HAP-1 (cell line): ENCODE measurements around the gene PLD2.
"Not testable (repeated sequence)": the region's sequence is repeated elsewhere in the genome, so short reads cannot be mapped to it uniquely, and the experiment has no call there.

Source experiments
- DNase-seq, 2 experiments: peaks; one replicate each; pipeline ENCODE4 v3.0.0-alpha.2; 2016 to 2020; ENCODE audit warnings: low spot score in 2 of 2
- H3K27me3 ChIP-seq: fragments of 250-450 bp; sonication (Bioruptor Pico); 2 replicates; pipeline ENCODE4 v1.5.1; 2020; ENCODE audit warnings: low read depth, mild to moderate bottlenecking, moderate library complexity
- H3K36me3 ChIP-seq: fragments of 250-450 bp; sonication (Bioruptor Pico); replicated peaks from 2 replicates; pipeline ENCODE4 v1.5.1; 2020; ENCODE audit warnings: mild to moderate bottlenecking
- H3K4me1 ChIP-seq: fragments of 250-450 bp; sonication (Bioruptor Pico); 2 replicates; pipeline ENCODE4 v1.5.1; 2020; ENCODE audit warnings: mild to moderate bottlenecking
- H3K4me3 ChIP-seq: fragments of 250-450 bp; sonication (Bioruptor Pico); 2 replicates; pipeline ENCODE4 v1.5.1; 2020; ENCODE audit warnings: mild to moderate bottlenecking, moderate library complexity
- H3K9me3 ChIP-seq: fragments of 250-450 bp; sonication (Bioruptor Pico); 2 replicates; pipeline ENCODE4 v1.5.1; 2020; ENCODE audit warnings: mild to moderate bottlenecking, moderate library complexity
- in situ Hi-C: fragments of 300-500 bp; cut with MboI; formaldehyde crosslinking; loops from 3 replicates; pipeline ENCODE4 v1.14.3; 2020; ENCODE audit warnings: low sequenced_read_pairs, inconsistent platforms, mixed read lengths

PLD2 gene

GRCh38 chr17:4859816-4860625 lies 53.1 kb downstream of the PLD2 start:
- H3K36me3 ChIP-seq: no peaks in the 10 kb centered on the region
- no peaks in the 10 kb centered on the region for H3K9me3 ChIP-seq
- H3K4me1 ChIP-seq: peaks cover 3% of the 10 kb centered on the region; the same call in 1 of the 2 replicates
- H3K27me3 ChIP-seq: no peaks in the 10 kb centered on the region
- no peak overlapping the region for H3K4me3 ChIP-seq
- in situ Hi-C loops: no loop called here
- DNase-seq: no peak

- Histone ChIP-seq H3K4me1 (peaks cover 3% of the 10 kb centered on the region; the same call in 1 of the 2 replicates), H3K36me3 (no peaks in the 10 kb centered on the region), H3K27me3 (no peaks in the 10 kb centered on the region), H3K9me3 (no peaks in the 10 kb centered on the region), H3K4me3 (no peak overlapping the region)
- in situ Hi-C loops: no loop called here
- DNase-seq: no peak
Observed at GRCh38 chr17:4860651-4861050, 53.7 kb downstream of the PLD2 start.

GRCh38 chr17:4861052-4861451 lies 54.1 kb downstream of the PLD2 start:
- no peak for DNase-seq

GRCh38 chr17:4862720-4863119 lies 55.8 kb downstream of the PLD2 start:
- no peaks in the 10 kb centered on the region for H3K36me3 ChIP-seq
- in situ Hi-C loops: no loop called here
- H3K4me3 ChIP-seq: no peak overlapping the region
- no peak for DNase-seq
- no peaks in the 10 kb centered on the region for H3K27me3 ChIP-seq
- no peaks in the 10 kb centered on the region for H3K9me3 ChIP-seq
- H3K4me1 ChIP-seq: peaks cover 3% of the 10 kb centered on the region; the same call in 1 of the 2 replicates

More at GRCh38 chr17:4861052-4861451, 54.1 kb downstream of the PLD2 start:
- Histone ChIP-seq H3K27me3 (no peaks in the 10 kb centered on the region), H3K36me3 (no peaks in the 10 kb centered on the region), H3K4me1 (peaks cover 3% of the 10 kb centered on the region; the same call in 1 of the 2 replicates), H3K9me3 (no peaks in the 10 kb centered on the region), H3K4me3 (no peak overlapping the region)
- in situ Hi-C loops: no loop called here

GRCh38 chr17:4863321-4863720 lies 56.4 kb downstream of the PLD2 start:
- H3K4me3 ChIP-seq: no peak overlapping the region
- no peaks in the 10 kb centered on the region for H3K36me3 ChIP-seq
- H3K9me3 ChIP-seq: no peaks in the 10 kb centered on the region
- H3K27me3 ChIP-seq: no peaks in the 10 kb centered on the region
- DNase-seq: no peak
- in situ Hi-C loops: no loop called here
- H3K4me1 ChIP-seq: no peaks in the 10 kb centered on the region

- H3K36me3 ChIP-seq, H3K9me3 ChIP-seq, in situ Hi-C loops, H3K4me3 ChIP-seq, H3K4me1 ChIP-seq, H3K27me3 ChIP-seq, DNase-seq: not testable (repeated sequence)
Observed at GRCh38 chr17:4867535-4867934, 60.6 kb downstream of the PLD2 start.

GRCh38 chr17:4869058-4869998 lies 62.4 kb downstream of the PLD2 start:
- in situ Hi-C loops, H3K4me3 ChIP-seq, H3K9me3 ChIP-seq, H3K36me3 ChIP-seq, H3K4me1 ChIP-seq, H3K27me3 ChIP-seq, DNase-seq: not testable (repeated sequence)

GRCh38 chr17:4870855-4871254 lies 63.9 kb downstream of the PLD2 start:
- Histone ChIP-seq H3K36me3 (no peaks in the 10 kb centered on the region; the same call in 1 of the 2 replicates), H3K9me3 (no peaks in the 10 kb centered on the region), H3K4me3 (no peak overlapping the region), H3K4me1 (no peaks in the 10 kb centered on the region), H3K27me3 (no peaks in the 10 kb centered on the region)
- DNase-seq: no peak
- in situ Hi-C loops: no loop called here

GRCh38 chr17:4872786-4873185 lies 65.8 kb downstream of the PLD2 start:
- no peak for DNase-seq
- no peaks in the 10 kb centered on the region; the same call in 1 of the 2 replicates for H3K36me3 ChIP-seq
- H3K27me3 ChIP-seq: no peaks in the 10 kb centered on the region
- in situ Hi-C loops: no loop called here
- H3K4me3 ChIP-seq: no peak overlapping the region
- H3K9me3 ChIP-seq: no peaks in the 10 kb centered on the region
- H3K4me1 ChIP-seq: no peaks in the 10 kb centered on the region
